Heart left ventricle (tissue), 13 donors: ENCODE data around the gene UBE3A.

Experiments used
- CTCF ChIP-seq, 12 donors: fragments of 200-600 bp; sonication (generic) in 4 of 12; IDR thresholded peaks; one replicate each; pipeline versions ENCODE4 v1.5.0 to v1.8.0; 2018 to 2022; ENCODE audit warnings: antibody characterized with exemption in 12 of 12, mild to moderate bottlenecking in 5 of 12
- POLR2A ChIP-seq, 2 donors: fragments of 450-650 bp; IDR thresholded peaks; one replicate each; pipeline ENCODE4 v1.6.1; 2017; ENCODE audit warnings: antibody characterized with exemption in 2 of 2, mild to moderate bottlenecking in 2 of 2, moderate library complexity in 2 of 2
- donor health status: ischemic (EF 13 %, LVEDD 7.1; RV severe dilation, severe dysfunction).
- donor health status: DM: no; HTN: yes; CAD: no.
- donor health status: DM: no; HTN: no; CAD: no.
- donor health status: ischemic (EF 25% LVEDD 6.9; RV normal size, moderate dysfunction).
- donor health status: ischemic (EF 25% LVEDD 5.7; RV mildly dilated, moderate dysfunction).
- donor health status: ischemic (EF 35%, LVEDD 5.7; RV mildly dilated, moderate dysfunction).
- donor health status: nonischemic (EF 11% LVEDD 7.7; RV severe dilation, severe dysfunction).
- donor health status: DM: yes; HTN: yes; CAD: no.
- donor health status: PGD.
- donor health status: ischemic (EF 29% LVEDD 5.4; RV normal size, mild dysfunction).
- donor health status: nonischemic (EF 23%, LVEDD 6.1; RV moderate dilation, normal function).

- TF ChIP-seq CTCF (IDR thresholded peaks at IDR 0.05) (no peak), POLR2A (IDR thresholded peaks at IDR 0.05) (no peak)
Observed at GRCh38 chr15:25362545-25362944, 76.3 kb downstream of the UBE3A start.
